K562 (cell line): ENCODE measurements around the gene RCL1. TPM values are rescaled to one million over a fixed set of nuclear protein-coding genes. Genes with fewer than 3 reads are reported as not detected.

ENCODE experiments used
- ATAC-seq: fragments of 200-7000 bp; cut with Tn5 transposase; 3 replicates; pipeline ENCODE4 v1.9.1; 2020; ENCODE audit warnings: moderate library complexity
- BruUV-seq: library from RNA; stranded (reverse); fragments of 400-500 nt; replicated peaks from 2 replicates; lab custom pipeline; 2021; lab: Mats Ljungman, UMichigan
- CTCF ChIA-PET: fragments of 300-600 bp; formaldehyde crosslinking; extraction: SDS; loops from one replicate; lab custom pipeline; 2021; ENCODE audit warnings: low intra/inter-chr PET ratio; lab: Yijun Ruan, JAX
- POLR2A ChIA-PET: fragments of 300-600, 350-650 bp; sonication (Branson Sonifier 250); formaldehyde crosslinking; extraction: SDS; loops from one replicate; lab custom pipeline; 2021; ENCODE audit warnings: antibody characterized with exemption, inconsistent platforms; lab: Yijun Ruan, JAX
- DNase-seq, 4 experiments: peaks; one replicate each; pipeline versions ENCODE4 v3.0.0 to v3.0.0-alpha.2; 2011 to 2018; ENCODE audit warnings: low spot score in 3 of 4, mixed read lengths in 3 of 4; ENCODE audit errors: extremely low read depth in 1 of 4
- FAIRE-seq: peaks from 2 replicates; lab custom pipeline; 2011; peaks lifted over from hg19 to GRCh38; lab: Jason Lieb, UNC
- H2AFZ ChIP-seq: 2 replicates; pipeline ENCODE4 v1.6.0; 2011; ENCODE audit warnings: low read depth, low read length, control low read depth, inconsistent platforms
- H3K27ac ChIP-seq: fragments of 200-600 bp; 3 replicates; pipeline ENCODE4 v1.8.0; 2011; ENCODE audit warnings: low read depth, mild to moderate bottlenecking, control low read depth, inconsistent platforms, low read length, moderate library complexity, mixed read lengths; ENCODE audit errors: extremely low read depth
- H3K27me3 ChIP-seq, 2 experiments: fragments of 300-600 bp in 1 of 2; 2 replicates in 1 of 2; 3 replicates in 1 of 2; pipeline versions ENCODE4 v1.6.0 to v1.8.0; 2011; ENCODE audit warnings: inconsistent platforms in 2 of 2, low read length in 2 of 2, mild to moderate bottlenecking in 1 of 2, mixed read lengths in 1 of 2, moderate library complexity in 1 of 2; ENCODE audit not compliant: control insufficient read depth in 2 of 2, insufficient read depth in 2 of 2
- H3K36me3 ChIP-seq: fragments of 300-600 bp; 3 replicates; pipeline ENCODE4 v1.8.0; 2011; ENCODE audit warnings: mild to moderate bottlenecking, low read length, inconsistent platforms; ENCODE audit not compliant: control insufficient read depth, insufficient read depth
- H3K4me1 ChIP-seq, 2 experiments: fragments of 200-600 bp in 1 of 2; replicated peaks in 1 of 2; 2 replicates in 1 of 2; 3 replicates in 1 of 2; pipeline versions ENCODE4 v1.5.1 to v1.8.0; 2011; ENCODE audit warnings: inconsistent platforms in 2 of 2, low read length in 2 of 2, mild to moderate bottlenecking in 1 of 2, mixed read lengths in 1 of 2, moderate library complexity in 1 of 2; ENCODE audit not compliant: control insufficient read depth in 2 of 2, insufficient read depth in 2 of 2
- H3K4me2 ChIP-seq: 2 replicates; pipeline ENCODE4 v1.6.1; 2011; ENCODE audit warnings: low read length, control low read depth, inconsistent platforms, mixed read lengths; ENCODE audit not compliant: insufficient read depth
- H3K4me3 ChIP-seq: fragments of 200-600 bp; sonication (generic), shearing (Covaris generic); 2 replicates; pipeline ENCODE4 v1.5.1; 2016; ENCODE audit warnings: control low read depth, inconsistent platforms
- H3K79me2 ChIP-seq: fragments of 200-600 bp; 3 replicates; pipeline ENCODE4 v1.8.0; 2011; ENCODE audit warnings: low read length, inconsistent platforms; ENCODE audit not compliant: control insufficient read depth, insufficient read depth
- H3K9ac ChIP-seq, 2 experiments: 2 replicates each; pipeline versions ENCODE4 v1.6.0 to v1.6.1; 2011; ENCODE audit warnings: low read depth in 2 of 2, low read length in 2 of 2, control low read depth in 1 of 2, inconsistent platforms in 1 of 2, mild to moderate bottlenecking in 1 of 2, mixed read lengths in 1 of 2; ENCODE audit not compliant: insufficient read depth in 1 of 2
- H3K9me1 ChIP-seq: one replicate; pipeline ENCODE4 v1.6.0; 2011; ENCODE audit warnings: inconsistent platforms, mild to moderate bottlenecking, low read length, moderate library complexity; ENCODE audit not compliant: control insufficient read depth, insufficient read depth
- H3K9me3 ChIP-seq: replicated peaks from 2 replicates; pipeline ENCODE4 v1.5.1; 2011; ENCODE audit warnings: low read depth, low read length, inconsistent platforms; ENCODE audit not compliant: control insufficient read depth, insufficient read depth
- H4K20me1 ChIP-seq: replicated peaks from 2 replicates; pipeline ENCODE4 v1.6.1; 2011; ENCODE audit warnings: low read length, inconsistent platforms, mixed read lengths; ENCODE audit not compliant: control insufficient read depth, insufficient read depth
- CHD7 ChIP-seq: fragments of 200-600 bp; sonication (generic); IDR thresholded peaks from one replicate; pipeline ENCODE4 v1.6.1; 2012; ENCODE audit warnings: mild to moderate bottlenecking, low read depth, low read length, inconsistent platforms
- CREM ChIP-seq: IDR thresholded peaks from 2 replicates; pipeline ENCODE4 v1.6.1; 2014; ENCODE audit warnings: antibody characterized with exemption, low read depth
- CTCF ChIP-seq, 3 experiments: IDR thresholded peaks in 2 of 3; conservative IDR thresholded peaks in 1 of 3; 2 replicates each; pipeline ENCODE4 v1.5.1; 2011 to 2012; ENCODE audit warnings: low read length in 3 of 3, mild to moderate bottlenecking in 3 of 3, control low read depth in 2 of 3, improper control_type of control experiment in 1 of 3, inconsistent platforms in 1 of 3, low read depth in 1 of 3, mixed read lengths in 1 of 3, moderate library complexity in 1 of 3; ENCODE audit not compliant: insufficient read depth in 2 of 3
- ELF1 ChIP-seq: fragments of 200-800 bp; sonication (Bioruptor generic); IDR thresholded peaks from 2 replicates; pipeline ENCODE4 v1.6.1; 2016; ENCODE audit warnings: missing genetic modification characterization, missing compliant biosample characterization
- HMG20A ChIP-seq: fragments of 450-650 bp; formaldehyde crosslinking; conservative IDR thresholded peaks from 2 replicates; pipeline ENCODE4 v1.4.0; 2020; ENCODE audit warnings: mild to moderate bottlenecking, mixed read lengths
- SIX5 ChIP-seq, 2 experiments: IDR thresholded peaks; 2 replicates each; pipeline ENCODE4 v1.6.1; 2011; ENCODE audit warnings: low read length in 2 of 2, borderline replicate concordance in 1 of 2, low read depth in 1 of 2, mild to moderate bottlenecking in 1 of 2, moderate library complexity in 1 of 2; ENCODE audit not compliant: insufficient read depth in 1 of 2
- WGBS: fragments of 100-300 bp; shearing (Covaris generic); methylation state at CpG from one replicate; pipeline ENCODE4 v1.1.6; 2016; ENCODE audit warnings: low coverage, mixed read lengths; ENCODE audit not compliant: insufficient coverage; ENCODE audit errors: missing lambda C conversion rate; 5-methylcytosine and 5-hydroxymethylcytosine counted together
- in situ Hi-C: fragments of 300-500 bp; cut with MboI; formaldehyde crosslinking; loops from 4 replicates; pipeline ENCODE4 v1.15.0; 2018; ENCODE audit warnings: inconsistent platforms, mixed read lengths
- intact Hi-C: fragments of 100-400 bp; cut with micrococcal nuclease; formaldehyde crosslinking; loops from 2 replicates; pipeline ENCODE4 v1.14.2; 2022
- polyA plus RNA-seq, 8 experiments: library from polyadenylated mRNA; depleted of rRNA in 4 of 8; stranded (reverse) in 5 of 8; unstranded in 3 of 8; fragments of >200 nt; fragmentation: Nextera tagmentation in 2 of 8; fragmentation: Illumina TruSeq in 1 of 8; extraction: Ambion mirVana in 2 of 8; extraction: Trizol in 1 of 8; gene quantifications; 2 replicates each; pipeline versions ENCODE4 v1.2.1 to v1.2.3, GENCODE V29; 2011 to 2014; ENCODE audit warnings: inconsistent platforms in 1 of 8, missing spikeins in 1 of 8
- total RNA-seq, 7 experiments: library from RNA; depleted of rRNA in 6 of 7; stranded (reverse); fragments of >200 nt in 6 of 7; fragmentation: Illumina TruSeq in 2 of 7; extraction: Trizol in 2 of 7; gene quantifications; 2 replicates each; pipeline versions ENCODE4 v1.2.1 to v1.2.3, GENCODE V29; 2011 to 2021; ENCODE audit warnings: low replicate concordance in 1 of 7
- TF ChIP-seq, protein P1 (sequence below): fragments of 450-650 bp; formaldehyde crosslinking; conservative IDR thresholded peaks from 2 replicates; pipeline ENCODE4 v1.4.0; 2022; ENCODE audit warnings: mild to moderate bottlenecking, missing genetic modification characterization

RCL1 gene
- total and polyA plus RNA-seq, 9 of the 15 experiments (the other 6 are each of a cell fraction or from before 2014, with no cell fraction given): 24.0 to 67.7 (median 38.6) TPM

DNA sequence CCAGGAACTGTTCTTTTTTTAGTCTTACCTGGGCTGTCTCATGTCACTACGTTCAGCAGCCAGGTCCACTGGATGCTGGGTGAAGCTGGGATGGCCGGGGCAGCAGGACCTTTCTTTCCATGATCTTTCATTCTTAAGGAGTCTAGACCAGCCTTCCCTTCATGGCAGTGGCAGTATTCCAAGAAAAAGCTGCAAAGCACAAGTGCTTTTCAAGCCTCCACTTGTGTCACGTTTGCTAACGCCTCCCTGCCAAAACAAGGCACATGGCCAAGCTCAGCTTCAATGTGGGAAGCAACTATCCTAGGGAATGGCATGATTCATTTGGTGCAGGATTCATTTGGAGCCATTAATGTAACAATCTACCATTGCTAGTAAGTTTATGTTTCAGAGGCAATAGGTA lies 94.8 kb downstream of the RCL1 start:
- ATAC-seq (peak; percentile 34; the same call in 2 of the 3 replicates), FAIRE-seq (no peak), DNase-seq (no peak)
- in situ Hi-C loops (no loop called here), intact Hi-C loops (no loop called here)
- CTCF ChIA-PET: no interaction called here
- WGBS: 44% methylated on average over 4 of the region's 4 CpGs
- Histone ChIP-seq H3K27me3 (no peaks in the 10 kb centered on the region), H3K4me2 (no peak overlapping the region), H3K9me1 (no peaks in the 10 kb centered on the region), H3K27ac (no peak overlapping the region), H2AFZ (no peak overlapping the region), H3K9ac (no peak overlapping the region), H3K9me3 (no peaks in the 10 kb centered on the region), H3K4me1 (peaks cover 7 to 8% of the 10 kb centered on the region in 2 experiments; a peak in 3 of 5 replicates), H3K4me3 (no peak overlapping the region), H3K36me3 (peaks cover 18% of the 10 kb centered on the region; the same call in 1 of the 3 replicates), H4K20me1 (no peaks in the 10 kb centered on the region), H3K79me2 (no peaks in the 10 kb centered on the region)
- no TSS peak for BruUV-seq
- POLR2A ChIA-PET: interaction anchor here (0.6 to 1.5 kb wide), 2 partner anchors 20 to 22 kb away, joined by 3 to 4 read pairs; no protein-coding TSS in a partner anchor
- TF ChIP-seq HMG20A (CRISPR knock-in tag) (no peak), SIX5 (IDR thresholded peaks at IDR 0.05; ENCODE audit: borderline replicate concordance in 1 of 2, insufficient read depth in 1 of 2, low read depth in 1 of 2, low read length in 2 of 2) (no peak), CREM (no peak), ELF1 (tag) (no peak), CTCF (IDR thresholded peaks at IDR 0.05 in 2 of 3, conservative IDR thresholded peaks at IDR 0.05 in 1 of 3; ENCODE audit: insufficient read depth in 2 of 3, low read depth in 1 of 3, low read length in 3 of 3) (no peak), CHD7 (no peak)
- TF ChIP-seq, protein P1, sequence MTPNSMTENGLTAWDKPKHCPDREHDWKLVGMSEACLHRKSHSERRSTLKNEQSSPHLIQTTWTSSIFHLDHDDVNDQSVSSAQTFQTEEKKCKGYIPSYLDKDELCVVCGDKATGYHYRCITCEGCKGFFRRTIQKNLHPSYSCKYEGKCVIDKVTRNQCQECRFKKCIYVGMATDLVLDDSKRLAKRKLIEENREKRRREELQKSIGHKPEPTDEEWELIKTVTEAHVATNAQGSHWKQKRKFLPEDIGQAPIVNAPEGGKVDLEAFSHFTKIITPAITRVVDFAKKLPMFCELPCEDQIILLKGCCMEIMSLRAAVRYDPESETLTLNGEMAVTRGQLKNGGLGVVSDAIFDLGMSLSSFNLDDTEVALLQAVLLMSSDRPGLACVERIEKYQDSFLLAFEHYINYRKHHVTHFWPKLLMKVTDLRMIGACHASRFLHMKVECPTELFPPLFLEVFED (CRISPR knock-in tag): no peak
